K562 (cell line): ENCODE data around the gene MED15. TPM values are rescaled to one million over a fixed set of nuclear protein-coding genes. Genes with fewer than 3 reads are reported as not detected.

Source experiments
- ATAC-seq: fragments of 200-7000 bp; cut with Tn5 transposase; 3 replicates; pipeline ENCODE4 v1.9.1; 2020; ENCODE audit warnings: moderate library complexity
- BruUV-seq: library from RNA; stranded (reverse); fragments of 400-500 nt; replicated peaks from 2 replicates; lab custom pipeline; 2021; lab: Mats Ljungman, UMichigan
- CTCF ChIA-PET: fragments of 300-600 bp; formaldehyde crosslinking; extraction: SDS; loops from one replicate; lab custom pipeline; 2021; ENCODE audit warnings: low intra/inter-chr PET ratio; lab: Yijun Ruan, JAX
- POLR2A ChIA-PET: fragments of 300-600, 350-650 bp; sonication (Branson Sonifier 250); formaldehyde crosslinking; extraction: SDS; loops from one replicate; lab custom pipeline; 2021; ENCODE audit warnings: antibody characterized with exemption, inconsistent platforms; lab: Yijun Ruan, JAX
- DNase-seq, 4 experiments: peaks; one replicate each; pipeline versions ENCODE4 v3.0.0 to v3.0.0-alpha.2; 2011 to 2018; ENCODE audit warnings: low spot score in 3 of 4, mixed read lengths in 3 of 4; ENCODE audit errors: extremely low read depth in 1 of 4
- FAIRE-seq: peaks from 2 replicates; lab custom pipeline; 2011; peaks lifted over from hg19 to GRCh38; lab: Jason Lieb, UNC
- H2AFZ ChIP-seq: 2 replicates; pipeline ENCODE4 v1.6.0; 2011; ENCODE audit warnings: low read depth, low read length, control low read depth, inconsistent platforms
- H3K27ac ChIP-seq: fragments of 200-600 bp; 3 replicates; pipeline ENCODE4 v1.8.0; 2011; ENCODE audit warnings: low read depth, mild to moderate bottlenecking, control low read depth, inconsistent platforms, low read length, moderate library complexity, mixed read lengths; ENCODE audit errors: extremely low read depth
- H3K27me3 ChIP-seq, 2 experiments: fragments of 300-600 bp in 1 of 2; 2 replicates in 1 of 2; 3 replicates in 1 of 2; pipeline versions ENCODE4 v1.6.0 to v1.8.0; 2011; ENCODE audit warnings: inconsistent platforms in 2 of 2, low read length in 2 of 2, mild to moderate bottlenecking in 1 of 2, mixed read lengths in 1 of 2, moderate library complexity in 1 of 2; ENCODE audit not compliant: control insufficient read depth in 2 of 2, insufficient read depth in 2 of 2
- H3K36me3 ChIP-seq: fragments of 300-600 bp; 3 replicates; pipeline ENCODE4 v1.8.0; 2011; ENCODE audit warnings: mild to moderate bottlenecking, low read length, inconsistent platforms; ENCODE audit not compliant: control insufficient read depth, insufficient read depth
- H3K4me1 ChIP-seq, 2 experiments: fragments of 200-600 bp in 1 of 2; replicated peaks in 1 of 2; 2 replicates in 1 of 2; 3 replicates in 1 of 2; pipeline versions ENCODE4 v1.5.1 to v1.8.0; 2011; ENCODE audit warnings: inconsistent platforms in 2 of 2, low read length in 2 of 2, mild to moderate bottlenecking in 1 of 2, mixed read lengths in 1 of 2, moderate library complexity in 1 of 2; ENCODE audit not compliant: control insufficient read depth in 2 of 2, insufficient read depth in 2 of 2
- H3K4me2 ChIP-seq: 2 replicates; pipeline ENCODE4 v1.6.1; 2011; ENCODE audit warnings: low read length, control low read depth, inconsistent platforms, mixed read lengths; ENCODE audit not compliant: insufficient read depth
- H3K4me3 ChIP-seq: fragments of 200-600 bp; sonication (generic), shearing (Covaris generic); 2 replicates; pipeline ENCODE4 v1.5.1; 2016; ENCODE audit warnings: control low read depth, inconsistent platforms
- H3K79me2 ChIP-seq: fragments of 200-600 bp; 3 replicates; pipeline ENCODE4 v1.8.0; 2011; ENCODE audit warnings: low read length, inconsistent platforms; ENCODE audit not compliant: control insufficient read depth, insufficient read depth
- H3K9ac ChIP-seq, 2 experiments: 2 replicates each; pipeline versions ENCODE4 v1.6.0 to v1.6.1; 2011; ENCODE audit warnings: low read depth in 2 of 2, low read length in 2 of 2, control low read depth in 1 of 2, inconsistent platforms in 1 of 2, mild to moderate bottlenecking in 1 of 2, mixed read lengths in 1 of 2; ENCODE audit not compliant: insufficient read depth in 1 of 2
- H3K9me1 ChIP-seq: one replicate; pipeline ENCODE4 v1.6.0; 2011; ENCODE audit warnings: inconsistent platforms, mild to moderate bottlenecking, low read length, moderate library complexity; ENCODE audit not compliant: control insufficient read depth, insufficient read depth
- H3K9me3 ChIP-seq: replicated peaks from 2 replicates; pipeline ENCODE4 v1.5.1; 2011; ENCODE audit warnings: low read depth, low read length, inconsistent platforms; ENCODE audit not compliant: control insufficient read depth, insufficient read depth
- H4K20me1 ChIP-seq: replicated peaks from 2 replicates; pipeline ENCODE4 v1.6.1; 2011; ENCODE audit warnings: low read length, inconsistent platforms, mixed read lengths; ENCODE audit not compliant: control insufficient read depth, insufficient read depth
- ADNP ChIP-seq: fragments of 200-800 bp; sonication (Bioruptor generic); IDR thresholded peaks from 2 replicates; pipeline ENCODE4 v1.6.1; 2016; ENCODE audit warnings: missing genetic modification characterization, missing compliant biosample characterization
- E2F3 ChIP-seq: fragments of 250-450 bp; sonication (Bioruptor Pico); IDR thresholded peaks from 2 replicates; pipeline ENCODE4 v1.4.0; 2020; ENCODE audit warnings: mild to moderate bottlenecking
- ETV5 ChIP-seq: sonication (generic); formaldehyde crosslinking; IDR thresholded peaks from 2 replicates; pipeline ENCODE4 v1.4.0; 2020; ENCODE audit warnings: low read depth, mild to moderate bottlenecking, missing genetic modification reagents
- HDAC3 ChIP-seq: fragments of 450-650 bp; IDR thresholded peaks from 2 replicates; pipeline ENCODE4 v1.6.1; 2018; ENCODE audit warnings: borderline replicate concordance, mild to moderate bottlenecking, moderate library complexity; ENCODE audit not compliant: partially characterized antibody
- HEY1 ChIP-seq: fragments of 250-450 bp; sonication (Bioruptor Pico); IDR thresholded peaks from 2 replicates; pipeline ENCODE4 v1.5.0; 2020; ENCODE audit warnings: mild to moderate bottlenecking, moderate library complexity, borderline replicate concordance
- PHF21A ChIP-seq: fragments of 450-650 bp; IDR thresholded peaks from 2 replicates; pipeline ENCODE4 v1.6.1; 2017; ENCODE audit warnings: low read depth, borderline replicate concordance
- SIX5 ChIP-seq, 2 experiments: IDR thresholded peaks; 2 replicates each; pipeline ENCODE4 v1.6.1; 2011; ENCODE audit warnings: low read length in 2 of 2, borderline replicate concordance in 1 of 2, low read depth in 1 of 2, mild to moderate bottlenecking in 1 of 2, moderate library complexity in 1 of 2; ENCODE audit not compliant: insufficient read depth in 1 of 2
- TAL1 ChIP-seq: fragments of 450-650 bp; IDR thresholded peaks from 2 replicates; pipeline ENCODE4 v1.6.1; 2016; ENCODE audit warnings: mild to moderate bottlenecking
- ZNF184 ChIP-seq: sonication (generic); formaldehyde crosslinking; IDR thresholded peaks from 2 replicates; pipeline ENCODE4 v1.5.0; 2020; ENCODE audit warnings: missing genetic modification reagents
- ZNF24 ChIP-seq: fragments of 450-650 bp; IDR thresholded peaks from 2 replicates; pipeline ENCODE4 v1.6.1; 2016
- ZNF263 ChIP-seq: sonication (generic); formaldehyde crosslinking; IDR thresholded peaks from 2 replicates; pipeline ENCODE4 v1.8.0; 2022; ENCODE audit warnings: mild to moderate bottlenecking, missing genetic modification reagents, borderline replicate concordance
- ZNF668 ChIP-seq: fragments of 250-450 bp; sonication (Bioruptor Pico); IDR thresholded peaks from 2 replicates; pipeline ENCODE4 v1.8.0; 2022; ENCODE audit warnings: mild to moderate bottlenecking, inconsistent platforms
- WGBS: fragments of 100-300 bp; shearing (Covaris generic); methylation state at CpG from one replicate; pipeline ENCODE4 v1.1.6; 2016; ENCODE audit warnings: low coverage, mixed read lengths; ENCODE audit not compliant: insufficient coverage; ENCODE audit errors: missing lambda C conversion rate; 5-methylcytosine and 5-hydroxymethylcytosine counted together
- in situ Hi-C: fragments of 300-500 bp; cut with MboI; formaldehyde crosslinking; loops from 4 replicates; pipeline ENCODE4 v1.15.0; 2018; ENCODE audit warnings: inconsistent platforms, mixed read lengths
- intact Hi-C: fragments of 100-400 bp; cut with micrococcal nuclease; formaldehyde crosslinking; loops from 2 replicates; pipeline ENCODE4 v1.14.2; 2022
- polyA plus RNA-seq, 8 experiments: library from polyadenylated mRNA; depleted of rRNA in 4 of 8; stranded (reverse) in 5 of 8; unstranded in 3 of 8; fragments of >200 nt; fragmentation: Nextera tagmentation in 2 of 8; fragmentation: Illumina TruSeq in 1 of 8; extraction: Ambion mirVana in 2 of 8; extraction: Trizol in 1 of 8; gene quantifications; 2 replicates each; pipeline versions ENCODE4 v1.2.1 to v1.2.3, GENCODE V29; 2011 to 2014; ENCODE audit warnings: inconsistent platforms in 1 of 8, missing spikeins in 1 of 8
- total RNA-seq, 7 experiments: library from RNA; depleted of rRNA in 6 of 7; stranded (reverse); fragments of >200 nt in 6 of 7; fragmentation: Illumina TruSeq in 2 of 7; extraction: Trizol in 2 of 7; gene quantifications; 2 replicates each; pipeline versions ENCODE4 v1.2.1 to v1.2.3, GENCODE V29; 2011 to 2021; ENCODE audit warnings: low replicate concordance in 1 of 7
- TF ChIP-seq, protein P1 (sequence below): fragments of 250-450 bp; sonication (Bioruptor Pico); IDR thresholded peaks from 2 replicates; pipeline ENCODE4 v1.5.0; 2021; ENCODE audit warnings: mild to moderate bottlenecking, borderline replicate concordance
- TF ChIP-seq, protein P2 (sequence below): fragments of 450-650 bp; formaldehyde crosslinking; IDR thresholded peaks from 2 replicates; pipeline ENCODE4 v1.4.0; 2022; ENCODE audit warnings: missing genetic modification characterization

Gene MED15
- total and polyA plus RNA-seq, 9 of the 15 experiments (the other 6 are each of a cell fraction or from before 2014, with no cell fraction given) = 4.0 to 271 (median 60.1) TPM

DNA sequence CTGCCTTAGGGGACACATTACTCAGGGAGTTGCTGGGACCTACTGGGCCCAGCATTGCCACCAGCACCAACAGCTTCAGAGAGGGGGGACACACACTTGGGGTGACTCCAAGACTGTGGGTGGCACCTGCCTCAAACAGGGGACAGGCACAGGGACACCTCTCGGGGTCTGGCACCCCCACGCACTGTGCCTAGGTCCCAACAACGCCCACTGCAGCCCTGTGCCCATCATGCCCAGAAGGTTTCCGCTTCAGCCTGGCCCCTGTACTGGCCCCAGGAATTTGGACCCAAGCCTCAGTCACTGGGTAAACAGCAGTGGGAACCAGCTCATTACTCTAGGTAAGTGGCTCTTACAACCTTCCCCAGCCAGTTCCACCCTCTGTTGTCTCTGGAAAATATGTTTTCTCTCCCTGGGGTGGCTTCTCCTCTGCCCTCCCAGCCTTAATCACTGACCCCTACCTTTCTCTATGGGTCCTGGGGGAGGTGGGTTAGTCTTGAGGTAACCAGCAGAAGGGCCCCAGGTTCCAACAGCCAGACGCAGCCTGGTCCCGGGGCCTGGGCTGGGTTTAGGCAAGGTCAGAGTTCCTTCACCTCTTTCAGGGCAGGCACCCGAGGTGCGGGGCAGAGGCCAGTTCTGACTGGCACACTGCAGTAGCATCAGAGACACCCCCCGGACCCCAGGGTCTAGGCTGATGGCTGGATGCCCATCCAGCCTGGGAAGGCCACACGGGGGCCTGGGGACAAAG, 123.6 kb downstream of the MED15 start:
- no peak for FAIRE-seq
- CTCF ChIA-PET = no interaction called here
- TF ChIP-seq SIX5 (IDR thresholded peaks at IDR 0.05; ENCODE audit: borderline replicate concordance in 1 of 2, insufficient read depth in 1 of 2, low read depth in 1 of 2, low read length in 2 of 2) (0 out of 4 replicates have a peak, but pooled peaks of 1 of the 2 experiments have one; percentile 4), HDAC3 (no peak), ZNF184 (CRISPR knock-in tag) (0 out of 2 replicates have a peak, but pooled peaks have one; percentile 26), ZNF263 (CRISPR knock-in tag) (no peak), TAL1 (no peak), ZNF24 (no peak), ETV5 (CRISPR knock-in tag) (no peak), ADNP (no peak), PHF21A (no peak), E2F3 (CRISPR knock-in tag) (0 out of 2 replicates have a peak, but pooled peaks have one; percentile 63), ZNF668 (CRISPR knock-in tag) (no peak), HEY1 (CRISPR knock-in tag) (no peak)
- TF ChIP-seq, protein P1, sequence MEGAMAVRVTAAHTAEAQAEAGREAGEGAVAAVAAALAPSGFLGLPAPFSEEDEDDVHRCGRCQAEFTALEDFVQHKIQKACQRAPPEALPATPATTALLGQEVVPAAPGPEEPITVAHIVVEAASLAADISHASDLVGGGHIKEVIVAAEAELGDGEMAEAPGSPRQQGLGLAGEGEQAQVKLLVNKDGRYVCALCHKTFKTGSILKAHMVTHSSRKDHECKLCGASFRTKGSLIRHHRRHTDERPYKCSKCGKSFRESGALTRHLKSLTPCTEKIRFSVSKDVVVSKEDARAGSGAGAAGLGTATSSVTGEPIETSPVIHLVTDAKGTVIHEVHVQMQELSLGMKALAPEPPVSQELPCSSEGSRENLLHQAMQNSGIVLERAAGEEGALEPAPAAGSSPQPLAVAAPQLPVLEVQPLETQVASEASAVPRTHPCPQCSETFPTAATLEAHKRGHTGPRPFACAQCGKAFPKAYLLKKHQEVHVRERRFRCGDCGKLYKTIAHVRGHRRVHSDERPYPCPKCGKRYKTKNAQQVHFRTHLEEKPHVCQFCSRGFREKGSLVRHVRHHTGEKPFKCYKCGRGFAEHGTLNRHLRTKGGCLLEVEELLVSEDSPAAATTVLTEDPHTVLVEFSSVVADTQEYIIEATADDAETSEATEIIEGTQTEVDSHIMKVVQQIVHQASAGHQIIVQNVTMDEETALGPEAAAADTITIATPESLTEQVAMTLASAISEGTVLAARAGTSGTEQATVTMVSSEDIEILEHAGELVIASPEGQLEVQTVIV (CRISPR knock-in tag) = no peak
- TF ChIP-seq, protein P2, sequence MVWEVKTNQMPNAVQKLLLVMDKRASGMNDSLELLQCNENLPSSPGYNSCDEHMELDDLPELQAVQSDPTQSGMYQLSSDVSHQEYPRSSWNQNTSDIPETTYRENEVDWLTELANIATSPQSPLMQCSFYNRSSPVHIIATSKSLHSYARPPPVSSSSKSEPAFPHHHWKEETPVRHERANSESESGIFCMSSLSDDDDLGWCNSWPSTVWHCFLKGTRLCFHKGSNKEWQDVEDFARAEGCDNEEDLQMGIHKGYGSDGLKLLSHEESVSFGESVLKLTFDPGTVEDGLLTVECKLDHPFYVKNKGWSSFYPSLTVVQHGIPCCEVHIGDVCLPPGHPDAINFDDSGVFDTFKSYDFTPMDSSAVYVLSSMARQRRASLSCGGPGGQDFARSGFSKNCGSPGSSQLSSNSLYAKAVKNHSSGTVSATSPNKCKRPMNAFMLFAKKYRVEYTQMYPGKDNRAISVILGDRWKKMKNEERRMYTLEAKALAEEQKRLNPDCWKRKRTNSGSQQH (CRISPR knock-in tag) = 0 out of 2 replicates have a peak, but pooled peaks have one; percentile 24

More for the DNA sequence above, 123.6 kb downstream of the MED15 start:
- Histone ChIP-seq H3K79me2 (no peaks in the 10 kb centered on the region), H3K27ac (no peak overlapping the region), H3K4me2 (no peak overlapping the region), H3K4me3 (no peak overlapping the region), H3K4me1 (peaks cover 0 to 4% of the 10 kb centered on the region in 2 experiments; a peak in 2 of 5 replicates), H4K20me1 (peaks cover 38% of the 10 kb centered on the region; the same call in 1 of the 2 replicates), H3K9ac (peak overlapping the region in 1 of 2 experiments; percentile 47; a peak in 2 of 4 replicates), H2AFZ (no peak overlapping the region), H3K36me3 (no peaks in the 10 kb centered on the region), H3K9me3 (no peaks in the 10 kb centered on the region), H3K27me3 (peaks cover 36 to 73% of the 10 kb centered on the region in 2 experiments), H3K9me1 (no peaks in the 10 kb centered on the region)
- 5% methylated on average over 10 of the region's 10 CpGs for WGBS
- intact Hi-C loops = no loop called here
- no peak for ATAC-seq
- BruUV-seq = no TSS peak
- no peak for DNase-seq
- in situ Hi-C loops = no loop called here
- POLR2A ChIA-PET = interaction anchor here (0.5 to 15.5 kb wide), 12 partner anchors 10 to 424 kb away, joined by 3 to 234 read pairs (median 6); no protein-coding TSS in a partner anchor
